ENCODE results near the gene HOXA3.

The HOXA3 gene

DNA sequence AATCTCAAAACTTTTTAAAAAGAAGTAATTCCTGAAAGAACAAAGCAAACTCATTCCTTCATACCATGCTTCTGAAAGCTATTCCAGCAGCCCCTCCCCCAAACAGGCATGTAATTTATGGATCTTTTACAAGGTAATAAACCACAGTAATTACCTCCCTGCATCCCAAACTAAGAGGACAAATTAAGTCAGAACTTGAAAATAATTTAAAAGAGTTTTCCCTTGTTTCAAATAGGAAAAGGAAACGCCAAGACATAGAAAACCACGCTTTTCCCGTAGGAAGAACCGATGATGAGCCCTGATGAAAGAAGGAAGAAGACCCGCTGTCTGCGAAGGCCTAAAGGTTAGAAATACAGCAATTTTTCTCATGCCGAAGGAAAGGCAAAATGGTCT is 30.7 kb downstream of the HOXA3 start:
- TF ChIP-seq, protein P1, sequence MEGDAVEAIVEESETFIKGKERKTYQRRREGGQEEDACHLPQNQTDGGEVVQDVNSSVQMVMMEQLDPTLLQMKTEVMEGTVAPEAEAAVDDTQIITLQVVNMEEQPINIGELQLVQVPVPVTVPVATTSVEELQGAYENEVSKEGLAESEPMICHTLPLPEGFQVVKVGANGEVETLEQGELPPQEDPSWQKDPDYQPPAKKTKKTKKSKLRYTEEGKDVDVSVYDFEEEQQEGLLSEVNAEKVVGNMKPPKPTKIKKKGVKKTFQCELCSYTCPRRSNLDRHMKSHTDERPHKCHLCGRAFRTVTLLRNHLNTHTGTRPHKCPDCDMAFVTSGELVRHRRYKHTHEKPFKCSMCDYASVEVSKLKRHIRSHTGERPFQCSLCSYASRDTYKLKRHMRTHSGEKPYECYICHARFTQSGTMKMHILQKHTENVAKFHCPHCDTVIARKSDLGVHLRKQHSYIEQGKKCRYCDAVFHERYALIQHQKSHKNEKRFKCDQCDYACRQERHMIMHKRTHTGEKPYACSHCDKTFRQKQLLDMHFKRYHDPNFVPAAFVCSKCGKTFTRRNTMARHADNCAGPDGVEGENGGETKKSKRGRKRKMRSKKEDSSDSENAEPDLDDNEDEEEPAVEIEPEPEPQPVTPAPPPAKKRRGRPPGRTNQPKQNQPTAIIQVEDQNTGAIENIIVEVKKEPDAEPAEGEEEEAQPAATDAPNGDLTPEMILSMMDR (IDR thresholded peaks at IDR 0.05; ENCODE audit: low read depth, low read length), result no peak
- H3K4me3 ChIP-seq (replicated peaks in 1 of 2; ENCODE audit: low read depth in 2 of 2, low read length in 2 of 2), result no peak overlapping the region
- no peak for DNase-seq (ENCODE audit: low read depth in 2 of 2)

DNA sequence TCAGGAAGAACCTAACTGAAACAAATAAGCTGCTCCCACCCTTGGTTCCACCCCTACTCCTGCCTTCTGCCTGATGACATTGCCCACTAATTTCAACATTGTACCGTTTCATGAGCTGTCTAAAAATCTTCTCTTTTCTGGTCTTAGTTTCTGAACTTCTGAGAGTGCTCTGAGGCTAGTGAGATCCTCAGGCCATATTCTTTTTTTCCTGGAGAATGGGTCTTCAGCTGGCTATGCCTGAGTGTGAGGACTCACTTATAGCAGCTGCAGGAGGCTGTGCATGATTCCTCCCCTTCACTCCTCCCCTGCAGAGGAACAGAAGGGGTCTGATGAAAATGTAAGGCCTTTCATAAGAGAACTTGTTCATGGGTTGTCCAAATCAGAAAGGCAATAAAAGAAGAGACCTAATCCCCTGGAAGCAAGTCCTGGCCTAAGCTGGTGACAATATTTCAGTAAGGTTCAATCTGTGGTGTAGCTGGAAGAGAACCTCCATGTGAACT is 32.9 kb downstream of the HOXA3 start:
- TF ChIP-seq, protein P1 (IDR thresholded peaks at IDR 0.05; ENCODE audit: low read depth, low read length), result no peak
- no peak overlapping the region for H3K4me3 ChIP-seq (replicated peaks in 1 of 2; ENCODE audit: low read depth in 2 of 2, low read length in 2 of 2)

DNA sequence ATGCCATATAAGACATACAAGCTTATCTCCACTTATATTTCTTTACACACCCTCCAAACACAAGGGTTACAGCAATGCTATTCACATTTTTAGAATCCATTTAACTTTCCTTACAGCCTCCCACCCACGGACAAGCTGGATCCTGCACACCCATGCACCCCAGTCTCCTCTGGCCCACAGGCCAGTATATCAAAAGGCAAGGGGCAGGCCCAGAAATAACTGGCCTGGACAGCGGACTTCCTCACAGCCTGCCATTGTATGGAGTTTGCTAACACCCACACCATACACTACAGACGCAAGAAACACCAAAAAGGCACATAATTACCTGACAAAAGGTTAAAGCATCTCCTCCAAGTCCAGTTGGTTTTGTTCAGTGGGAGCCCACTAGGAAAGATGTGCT is 33.8 kb downstream of the HOXA3 start:
- DNase-seq (ENCODE audit: low read depth in 2 of 2), result no peak
- TF ChIP-seq, protein P1 (IDR thresholded peaks at IDR 0.05; ENCODE audit: low read depth, low read length), result no peak
- no peak overlapping the region for H3K4me3 ChIP-seq (replicated peaks in 1 of 2; ENCODE audit: low read depth in 2 of 2, low read length in 2 of 2)

More for the DNA sequence above, 32.9 kb downstream of the HOXA3 start:
- DNase-seq (ENCODE audit: low read depth in 2 of 2), result no peak

DNA sequence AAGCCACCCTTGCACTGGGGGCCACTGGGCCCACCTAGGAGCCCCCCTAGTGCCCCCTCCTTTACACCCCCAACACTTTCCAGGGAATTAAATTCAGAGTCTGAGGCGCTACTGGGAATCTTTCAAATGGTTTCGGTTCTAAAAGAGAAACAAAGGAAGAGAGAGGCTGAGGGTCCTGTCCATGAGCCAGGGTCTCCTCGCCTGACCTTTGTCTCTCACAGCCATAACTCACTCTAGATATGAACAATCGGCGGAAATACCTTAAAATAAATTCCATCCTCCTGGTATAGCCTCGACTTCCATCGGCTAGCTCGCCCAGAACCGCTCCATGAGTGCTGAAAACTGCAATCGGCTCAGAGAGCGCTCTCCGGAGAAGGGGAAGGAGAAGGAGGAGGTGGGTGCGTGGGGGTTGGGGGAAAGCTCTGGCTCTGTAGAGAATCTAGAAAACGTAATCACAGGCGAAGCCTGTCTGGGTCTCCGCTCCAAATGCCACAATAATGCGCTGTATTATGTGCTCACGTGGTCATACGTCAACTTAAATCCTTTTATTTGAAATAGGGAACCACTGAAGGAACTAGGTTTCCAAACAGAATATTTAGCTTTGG is 34.4 kb downstream of the HOXA3 start:
- TF ChIP-seq, protein P1 (IDR thresholded peaks at IDR 0.05; ENCODE audit: low read depth, low read length), result no peak
- no peak overlapping the region for H3K4me3 ChIP-seq (replicated peaks in 1 of 2; ENCODE audit: low read depth in 2 of 2, low read length in 2 of 2)
- DNase-seq (ENCODE audit: low read depth in 2 of 2), result no peak

DNA sequence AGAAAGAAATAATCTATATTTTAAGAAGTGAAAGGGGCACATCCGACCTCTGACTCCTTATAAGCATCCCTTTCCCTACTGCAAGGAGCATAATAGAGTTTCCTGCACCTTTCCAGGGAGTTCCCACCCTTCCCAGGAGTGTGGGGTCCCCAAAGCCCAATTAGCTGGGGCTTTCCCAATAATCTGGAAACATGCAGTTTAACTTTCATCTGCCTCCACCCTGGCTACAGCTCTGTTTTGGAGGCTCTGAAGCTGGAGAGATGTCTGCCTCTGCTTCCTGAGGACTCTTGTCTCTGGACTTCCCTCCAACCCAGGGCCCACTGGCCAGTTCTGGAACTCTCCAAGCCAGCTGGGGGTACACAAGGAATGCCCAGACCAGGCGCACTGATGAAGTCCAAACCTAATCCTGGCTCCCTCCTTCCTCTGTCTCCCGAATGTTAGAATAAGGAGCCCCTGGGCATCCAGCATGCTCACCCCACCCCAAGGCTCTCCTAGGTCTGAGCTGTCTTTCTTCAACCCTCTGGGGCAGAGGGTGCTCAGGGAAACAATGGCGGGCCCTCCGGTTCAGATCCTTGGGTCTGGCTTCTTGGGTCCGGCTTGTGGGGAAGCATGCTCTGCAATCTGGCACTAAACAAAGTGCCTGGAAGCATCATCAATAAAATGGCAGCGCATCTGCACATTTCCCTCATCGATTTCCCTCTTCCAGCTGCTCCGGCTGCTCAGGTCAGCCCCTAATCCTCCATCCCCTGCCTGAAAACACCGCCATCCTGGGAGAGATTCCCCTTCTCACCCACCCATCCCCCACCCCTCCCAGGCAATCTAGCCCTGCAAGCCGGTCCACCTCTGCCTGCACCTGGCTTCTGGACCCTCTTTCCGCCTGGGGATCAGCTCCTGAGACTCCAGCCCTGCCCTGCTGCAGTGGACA is 35.2 kb downstream of the HOXA3 start:
- no peak for DNase-seq (ENCODE audit: low read depth in 2 of 2)
- TF ChIP-seq, protein P1 (IDR thresholded peaks at IDR 0.05; ENCODE audit: low read depth, low read length), result no peak
- H3K4me3 ChIP-seq (replicated peaks in 1 of 2; ENCODE audit: low read depth in 2 of 2, low read length in 2 of 2), result no peak overlapping the region

DNA sequence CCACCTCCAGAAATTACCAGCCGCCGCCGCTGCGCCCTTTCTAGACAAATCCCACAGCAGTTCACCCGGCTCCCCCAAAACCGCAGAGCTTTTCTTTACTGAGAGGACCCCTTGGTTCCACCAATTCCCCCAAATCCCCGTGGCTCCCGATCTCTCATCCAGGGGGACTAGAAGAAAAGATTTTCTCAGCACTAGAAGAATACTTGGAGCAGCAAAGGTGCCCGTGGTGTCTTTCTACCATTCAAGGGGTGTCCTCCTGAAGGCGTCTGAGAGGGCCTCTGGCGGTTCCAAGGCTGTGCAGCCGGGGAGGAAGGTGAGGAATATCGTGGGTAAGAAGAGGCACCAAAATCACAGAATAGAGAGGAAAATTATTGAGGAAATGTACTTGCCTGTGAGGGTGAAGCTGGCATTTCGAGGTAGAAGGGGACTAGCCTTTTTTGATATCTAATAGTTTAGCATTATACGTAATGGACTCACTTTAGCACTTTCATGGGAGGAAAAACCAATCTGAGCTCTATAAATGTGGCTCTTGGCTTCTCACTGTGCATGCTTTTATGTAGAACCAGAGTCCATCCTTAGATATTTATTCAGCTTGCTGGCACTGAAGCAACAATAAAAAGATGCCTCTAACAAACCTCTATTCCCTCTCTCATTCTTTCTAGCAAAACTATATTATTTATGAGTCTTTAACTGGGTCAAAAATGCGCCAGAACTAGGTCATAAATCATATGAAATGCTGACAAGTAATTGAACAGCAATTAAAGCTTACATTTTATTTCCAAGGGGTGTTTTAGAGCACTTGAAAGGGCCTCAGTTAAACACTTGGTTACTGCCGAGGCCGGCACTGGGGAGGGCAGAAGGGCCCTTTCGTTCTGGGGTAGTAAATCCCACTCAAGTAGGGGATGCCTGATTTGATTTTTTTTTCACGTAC is 36.1 kb downstream of the HOXA3 start:
- DNase-seq (ENCODE audit: low read depth in 2 of 2), result no peak

More for the DNA sequence above, 36.1 kb downstream of the HOXA3 start:
- no peak overlapping the region for H3K4me3 ChIP-seq (replicated peaks in 1 of 2; ENCODE audit: low read depth in 2 of 2, low read length in 2 of 2)
- TF ChIP-seq, protein P1 (IDR thresholded peaks at IDR 0.05; ENCODE audit: low read depth, low read length), result no peak
